Measurements from ENCODE around the gene NFIX. TPM values are rescaled to one million over a fixed set of nuclear protein-coding genes. Genes with fewer than 3 reads are reported as not detected.

The NFIX gene
- total and polyA plus RNA-seq, 2 of the 13 experiments (the other 11 are each of a cell fraction or from before 2014, with no cell fraction given): 3.4 to 5.4 TPM

GRCh38 chr19:13128583-13128982 lies 133.3 kb downstream of the NFIX start (continued):
- TF ChIP-seq, protein P1, sequence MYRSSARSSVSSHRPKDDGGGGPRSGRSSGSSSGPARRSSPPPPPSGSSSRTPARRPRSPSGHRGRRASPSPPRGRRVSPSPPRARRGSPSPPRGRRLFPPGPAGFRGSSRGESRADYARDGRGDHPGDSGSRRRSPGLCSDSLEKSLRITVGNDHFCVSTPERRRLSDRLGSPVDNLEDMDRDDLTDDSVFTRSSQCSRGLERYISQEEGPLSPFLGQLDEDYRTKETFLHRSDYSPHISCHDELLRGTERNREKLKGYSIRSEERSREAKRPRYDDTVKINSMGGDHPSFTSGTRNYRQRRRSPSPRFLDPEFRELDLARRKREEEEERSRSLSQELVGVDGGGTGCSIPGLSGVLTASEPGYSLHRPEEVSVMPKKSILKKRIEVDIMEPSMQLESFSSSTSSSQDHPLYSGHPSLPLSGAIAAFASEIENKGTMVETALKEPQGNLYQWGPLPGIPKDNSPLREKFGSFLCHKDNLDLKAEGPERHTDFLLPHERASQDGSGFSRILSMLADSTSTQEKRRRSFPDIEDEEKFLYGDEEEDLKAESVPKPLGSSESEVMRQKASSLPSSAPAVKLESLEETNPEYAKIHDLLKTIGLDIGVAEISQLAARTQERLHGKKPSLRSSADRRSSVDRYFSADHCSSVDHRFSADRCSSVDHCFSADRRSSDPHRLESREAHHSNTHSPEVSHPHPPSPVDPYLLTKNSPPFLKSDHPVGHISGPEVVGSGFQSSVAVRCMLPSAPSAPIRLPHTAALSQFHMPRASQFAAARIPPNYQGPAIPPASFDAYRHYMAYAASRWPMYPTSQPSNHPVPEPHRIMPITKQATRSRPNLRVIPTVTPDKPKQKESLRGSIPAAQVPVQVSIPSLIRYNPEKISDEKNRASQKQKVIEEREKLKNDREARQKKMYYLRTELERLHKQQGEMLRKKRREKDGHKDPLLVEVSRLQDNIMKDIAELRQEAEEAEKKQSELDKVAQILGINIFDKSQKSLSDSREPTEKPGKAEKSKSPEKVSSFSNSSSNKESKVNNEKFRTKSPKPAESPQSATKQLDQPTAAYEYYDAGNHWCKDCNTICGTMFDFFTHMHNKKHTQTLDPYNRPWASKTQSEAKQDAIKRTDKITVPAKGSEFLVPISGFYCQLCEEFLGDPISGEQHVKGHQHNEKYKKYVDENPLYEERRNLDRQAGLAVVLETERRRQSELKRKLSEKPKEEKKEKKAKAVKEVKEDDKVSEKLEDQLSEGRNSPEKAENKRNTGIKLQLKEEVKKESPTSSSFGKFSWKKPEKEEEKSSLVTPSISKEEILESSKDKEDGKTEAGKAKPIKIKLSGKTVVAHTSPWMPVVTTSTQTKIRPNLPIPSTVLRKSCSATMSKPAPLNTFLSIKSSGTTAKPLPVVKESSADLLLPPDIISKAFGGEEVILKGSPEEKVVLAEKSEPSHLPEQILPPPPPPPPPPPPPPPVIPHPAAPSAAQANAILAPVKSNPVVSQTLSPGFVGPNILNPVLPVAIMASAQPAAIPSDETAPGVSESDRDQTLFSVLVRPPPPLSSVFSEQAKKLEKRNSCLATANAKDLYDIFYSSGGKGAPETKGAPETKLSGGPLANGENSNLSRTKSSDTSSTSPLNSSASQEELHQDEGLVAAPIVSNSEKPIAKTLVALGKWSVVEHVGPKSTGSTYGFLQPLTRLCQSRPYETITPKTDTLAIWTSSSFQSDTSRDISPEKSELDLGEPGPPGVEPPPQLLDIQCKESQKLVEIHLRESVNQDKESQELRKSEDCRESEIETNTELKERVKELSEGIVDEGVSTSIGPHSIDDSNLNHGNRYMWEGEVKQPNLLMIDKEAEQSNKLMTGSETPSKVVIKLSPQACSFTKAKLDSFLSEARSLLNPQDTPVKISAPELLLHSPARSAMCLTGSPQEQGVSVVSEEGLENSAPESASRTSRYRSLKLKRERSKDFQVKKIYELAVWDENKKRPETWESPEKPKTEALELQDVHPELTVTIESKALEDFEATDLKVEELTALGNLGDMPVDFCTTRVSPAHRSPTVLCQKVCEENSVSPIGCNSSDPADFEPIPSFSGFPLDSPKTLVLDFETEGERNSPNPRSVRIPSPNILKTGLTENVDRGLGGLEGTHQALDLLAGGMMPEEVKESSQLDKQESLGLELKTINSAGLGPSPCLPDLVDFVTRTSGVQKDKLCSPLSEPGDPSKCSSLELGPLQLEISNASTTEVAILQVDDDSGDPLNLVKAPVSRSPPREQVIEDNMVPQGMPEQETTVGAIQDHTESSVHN (CRISPR knock-in tag; IDR thresholded peaks at IDR 0.05): no peak
- no peak for TF ChIP-seq SNAI1 (CRISPR knock-in tag; IDR thresholded peaks at IDR 0.05; ENCODE audit: borderline replicate concordance)
- no peak for TF ChIP-seq KLF11 (CRISPR knock-in tag; IDR thresholded peaks at IDR 0.05)
- TF ChIP-seq, protein P2, sequence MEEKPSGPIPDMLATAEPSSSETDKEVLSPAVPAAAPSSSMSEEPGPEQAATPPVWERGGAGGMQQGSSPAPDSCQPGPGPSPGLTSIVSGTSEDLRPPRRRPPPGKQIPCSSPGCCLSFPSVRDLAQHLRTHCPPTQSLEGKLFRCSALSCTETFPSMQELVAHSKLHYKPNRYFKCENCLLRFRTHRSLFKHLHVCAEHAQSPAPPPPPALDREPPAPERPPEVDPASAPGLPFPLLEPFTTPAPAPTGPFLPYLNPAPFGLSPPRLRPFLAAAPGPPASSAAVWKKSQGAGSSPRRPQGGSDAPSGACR (CRISPR knock-in tag; IDR thresholded peaks at IDR 0.05): 0 out of 2 replicates have a peak, but pooled peaks have one; percentile 54
- TF ChIP-seq SPEN (CRISPR knock-in tag; IDR thresholded peaks at IDR 0.05; ENCODE audit: low read depth): peak; percentile 74
- no peak for TF ChIP-seq ZSCAN5A (CRISPR knock-in tag; IDR thresholded peaks at IDR 0.05; ENCODE audit: borderline replicate concordance)
- TF ChIP-seq HNF4G (IDR thresholded peaks at IDR 0.05; ENCODE audit: borderline replicate concordance, low read depth, low read length): peak; percentile 66
- peak; percentile 57; the same call in 1 of the 2 replicates for TF ChIP-seq HNF4G (CRISPR knock-in tag; IDR thresholded peaks at IDR 0.05; ENCODE audit: borderline replicate concordance, low read depth)
- no peak for TF ChIP-seq ZNF441 (CRISPR knock-in tag; IDR thresholded peaks at IDR 0.05; ENCODE audit: borderline replicate concordance)
- no peak for TF ChIP-seq ZNF781 (CRISPR knock-in tag; IDR thresholded peaks at IDR 0.05; ENCODE audit: borderline replicate concordance, not compliant biosample characterization)
- peak; percentile 24; the same call in 1 of the 2 replicates for TF ChIP-seq NCOR1 (IDR thresholded peaks at IDR 0.05; ENCODE audit: borderline replicate concordance, low read length)
- TF ChIP-seq NFYC (CRISPR knock-in tag; IDR thresholded peaks at IDR 0.05): no peak
- no peak; the same call in 1 of the 2 replicates for TF ChIP-seq PITX1 (CRISPR knock-in tag; IDR thresholded peaks at IDR 0.05)
- TF ChIP-seq IKZF1 (IDR thresholded peaks at IDR 0.05): no peak
- TF ChIP-seq ZNF24 (IDR thresholded peaks at IDR 0.05): no peak
- no peak for TF ChIP-seq TRIM22 (IDR thresholded peaks at IDR 0.05)
- no peak for TF ChIP-seq MAFG (CRISPR knock-in tag; IDR thresholded peaks at IDR 0.05)
- no peak for TF ChIP-seq TAF1 (CRISPR knock-in tag; IDR thresholded peaks at IDR 0.05)
